ENCODE measurements around the gene TUBB4A.
A peak's percentile ranks its signal among the peaks of the same experiment; 100 is the strongest.

Gene TUBB4A

GRCh38 chr19:6466526-6467248 is 35.4 kb downstream of the TUBB4A start:
- H3K4me3 ChIP-seq (ENCODE audit: low read depth, low read length): no peak overlapping the region

GRCh38 chr19:6465663-6466062 is 36.4 kb downstream of the TUBB4A start:
- no peak overlapping the region for H3K4me3 ChIP-seq (ENCODE audit: low read depth, low read length)

More at GRCh38 chr19:6466526-6467248, 35.4 kb downstream of the TUBB4A start:
- no peak for TF ChIP-seq CTCF (conservative IDR thresholded peaks at IDR 0.05; ENCODE audit: low read depth, low read length)
- no peak for DNase-seq (ENCODE audit: low read depth)

GRCh38 chr19:6465006-6465405 is 37.1 kb downstream of the TUBB4A start:
- DNase-seq (ENCODE audit: low read depth): no peak
- H3K4me3 ChIP-seq (ENCODE audit: low read depth, low read length): no peak overlapping the region
- TF ChIP-seq CTCF (conservative IDR thresholded peaks at IDR 0.05; ENCODE audit: low read depth, low read length): no peak

More at GRCh38 chr19:6465663-6466062, 36.4 kb downstream of the TUBB4A start:
- no peak for TF ChIP-seq CTCF (conservative IDR thresholded peaks at IDR 0.05; ENCODE audit: low read depth, low read length)
- no peak for DNase-seq (ENCODE audit: low read depth)

- no peak within 1 kb of the TSS for H3K4me3 ChIP-seq (ENCODE audit: low read depth, low read length)
- DNase-seq (ENCODE audit: low read depth): no peak
- TF ChIP-seq CTCF (conservative IDR thresholded peaks at IDR 0.05; ENCODE audit: low read depth, low read length): no peak
Observed at GRCh38 chr19:6464070-6464873, 37.8 kb downstream of the TUBB4A start, which contains the start of gene CRB3. CRB3 (plus strand) TSS chr19:6464271; CDS start chr19:6464702, 431 bp downstream.

- TF ChIP-seq CTCF (conservative IDR thresholded peaks at IDR 0.05; ENCODE audit: low read depth, low read length): peak; percentile 72
- peak; percentile 99 for DNase-seq (ENCODE audit: low read depth)
- H3K4me3 ChIP-seq (ENCODE audit: low read depth, low read length): peak overlapping the region; percentile 73
Observed at GRCh38 chr19:6460099-6460884, 41.8 kb downstream of the TUBB4A start.

GRCh38 chr19:6459262-6460098 is 42.6 kb downstream of the TUBB4A start, which contains the start of gene SLC25A23:
SLC25A23 (minus strand) TSS chr19:6459792; CDS start chr19:6459628, 164 bp downstream.
- peak within 1 kb of the TSS; percentile 73 for H3K4me3 ChIP-seq (ENCODE audit: low read depth, low read length)
- DNase-seq (ENCODE audit: low read depth): peak; percentile 79
- no peak for TF ChIP-seq CTCF (conservative IDR thresholded peaks at IDR 0.05; ENCODE audit: low read depth, low read length)

All from choroid plexus epithelial cell (primary cell).